ENCODE measurements around the gene POLR2A. TPM values are rescaled to one million over a fixed set of nuclear protein-coding genes. Genes with fewer than 3 reads are reported as not detected.

The POLR2A gene
- total RNA-seq, 2 experiments from 2014 or later = 192 to 214 TPM

DNA sequence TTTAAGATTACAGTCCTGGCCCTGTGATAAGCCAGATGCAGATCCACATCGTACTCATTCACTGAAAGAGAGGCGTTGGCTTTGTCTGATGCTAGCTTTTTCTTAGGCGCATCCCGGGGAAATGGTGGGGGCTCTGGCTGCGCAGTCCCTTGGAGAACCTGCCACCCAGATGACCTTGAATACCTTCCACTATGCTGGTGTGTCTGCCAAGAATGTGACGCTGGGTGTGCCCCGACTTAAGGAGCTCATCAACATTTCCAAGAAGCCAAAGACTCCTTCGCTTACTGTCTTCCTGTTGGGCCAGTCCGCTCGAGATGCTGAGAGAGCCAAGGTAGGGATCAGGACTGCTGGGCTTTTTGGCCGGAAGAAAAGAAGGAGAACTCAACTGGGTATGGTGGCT lies 24.0 kb downstream of the POLR2A start:
- Mint-ChIP-seq H3K4me1 (peaks cover 2% of the 10 kb centered on the region), H3K4me3 (no peak overlapping the region), H3K9me3 (no peaks in the 10 kb centered on the region), H3K27ac (no peak overlapping the region), H3K27me3 (no peaks in the 10 kb centered on the region), H3K36me3 (peaks cover 48% of the 10 kb centered on the region)
- ATAC-seq (ENCODE audit: low read depth) (no peak), DNase-seq (no peak)
- POLR2A ChIA-PET = interaction anchor here (0.6 to 1.3 kb wide), 2 partner anchors 28 to 71 kb away, joined by 4 read pairs; partner anchors contain the start of gene CD68

DNA sequence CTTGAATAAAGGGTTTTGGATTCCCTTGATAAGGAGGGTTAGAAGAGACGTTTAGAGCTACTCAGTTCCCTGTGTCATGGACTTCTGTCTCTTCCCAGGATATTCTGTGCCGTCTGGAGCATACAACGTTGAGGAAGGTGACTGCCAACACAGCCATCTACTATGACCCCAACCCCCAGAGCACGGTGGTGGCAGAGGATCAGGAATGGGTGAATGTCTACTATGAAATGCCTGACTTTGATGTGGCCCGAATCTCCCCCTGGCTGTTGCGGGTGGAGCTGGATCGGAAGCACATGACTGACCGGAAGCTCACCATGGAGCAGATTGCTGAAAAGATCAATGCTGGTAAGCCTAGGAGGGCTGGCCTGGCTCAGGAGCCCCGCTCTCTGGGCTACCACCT lies 24.7 kb downstream of the POLR2A start:
- Mint-ChIP-seq H3K9me3 (no peaks in the 10 kb centered on the region), H3K36me3 (peaks cover 51% of the 10 kb centered on the region), H3K4me3 (no peak overlapping the region), H3K27me3 (no peaks in the 10 kb centered on the region), H3K27ac (no peak overlapping the region), H3K4me1 (peaks cover 6% of the 10 kb centered on the region)
- POLR2A ChIA-PET = interaction anchor here (1.3 kb wide), 1 partner anchor 71 kb away, joined by 4 read pairs; the partner anchor contains the start of gene CD68
- no peak for DNase-seq
- no peak for ATAC-seq (ENCODE audit: low read depth)

GRCh38 chr17:7509937-7510336 lies 25.8 kb downstream of the POLR2A start:
- no peak for DNase-seq

DNA sequence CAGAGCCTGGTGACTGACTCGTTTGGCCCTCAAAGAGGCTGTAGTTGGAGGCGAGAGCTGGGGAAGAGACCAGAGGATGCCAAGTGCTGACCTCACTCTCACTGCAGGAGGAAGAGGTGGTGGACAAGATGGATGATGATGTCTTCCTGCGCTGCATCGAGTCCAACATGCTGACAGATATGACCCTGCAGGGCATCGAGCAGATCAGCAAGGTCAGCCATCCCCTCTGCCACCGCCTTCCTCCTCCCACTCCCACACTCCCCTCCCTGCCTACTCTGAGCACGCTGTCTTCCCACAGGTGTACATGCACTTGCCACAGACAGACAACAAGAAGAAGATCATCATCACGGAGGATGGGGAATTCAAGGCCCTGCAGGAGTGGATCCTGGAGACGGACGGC lies 26.9 kb downstream of the POLR2A start:
- DNase-seq (no peak), ATAC-seq (ENCODE audit: low read depth) (peak; percentile 12)
- H3K4me3 Mint-ChIP-seq = no peak overlapping the region
- POLR2A ChIA-PET = interaction anchor here (1.5 kb wide), 1 partner anchor 51 kb away, joined by 3 read pairs; no protein-coding TSS in a partner anchor
- H3K4me1 Mint-ChIP-seq = peaks cover 8% of the 10 kb centered on the region
- no peak overlapping the region for H3K27ac Mint-ChIP-seq
- peaks cover 44% of the 10 kb centered on the region for H3K36me3 Mint-ChIP-seq
- H3K9me3 Mint-ChIP-seq = no peaks in the 10 kb centered on the region
- no peaks in the 10 kb centered on the region for H3K27me3 Mint-ChIP-seq

More at GRCh38 chr17:7509937-7510336, 25.8 kb downstream of the POLR2A start:
- Mint-ChIP-seq H3K27me3 (no peaks in the 10 kb centered on the region), H3K27ac (no peak overlapping the region), H3K36me3 (peaks cover 47% of the 10 kb centered on the region), H3K4me1 (peaks cover 8% of the 10 kb centered on the region), H3K4me3 (no peak overlapping the region), H3K9me3 (no peaks in the 10 kb centered on the region)
- no peak for ATAC-seq (ENCODE audit: low read depth)
- POLR2A ChIA-PET = no interaction called here

DNA sequence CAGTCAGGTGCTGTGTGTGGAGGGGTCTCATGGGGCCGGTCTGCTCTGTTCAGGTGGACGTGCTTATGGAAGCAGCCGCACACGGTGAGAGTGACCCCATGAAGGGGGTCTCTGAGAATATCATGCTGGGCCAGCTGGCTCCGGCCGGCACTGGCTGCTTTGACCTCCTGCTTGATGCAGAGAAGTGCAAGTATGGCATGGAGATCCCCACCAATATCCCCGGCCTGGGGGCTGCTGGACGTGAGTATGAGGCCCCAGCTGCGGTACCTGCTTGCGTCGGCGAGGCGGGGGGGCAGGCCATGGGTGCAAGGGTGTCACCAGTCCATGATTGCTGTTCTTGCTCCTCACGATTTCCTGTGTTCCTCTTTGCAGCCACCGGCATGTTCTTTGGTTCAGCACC lies 27.9 kb downstream of the POLR2A start:
- no peak for ATAC-seq (ENCODE audit: low read depth)
- POLR2A ChIA-PET = interaction anchor here (0.6 kb wide), 1 partner anchor 40 kb away, joined by 3 read pairs; no protein-coding TSS in a partner anchor
- Mint-ChIP-seq H3K4me1 (peaks cover 8% of the 10 kb centered on the region), H3K9me3 (no peaks in the 10 kb centered on the region), H3K4me3 (no peak overlapping the region), H3K27me3 (no peaks in the 10 kb centered on the region), H3K27ac (no peak overlapping the region), H3K36me3 (peaks cover 39% of the 10 kb centered on the region)
- no peak for DNase-seq

- H3K27me3 Mint-ChIP-seq = no peaks in the 10 kb centered on the region
- POLR2A ChIA-PET = interaction anchor here (1.1 to 6.1 kb wide), 4 partner anchors 22 to 47 kb away, joined by 3 to 63 read pairs (median 10); partner anchors contain the start of genes POLR2A, SENP3 and TNFSF13
- ATAC-seq (ENCODE audit: low read depth) (no peak), DNase-seq (no peak)
- peaks cover 8% of the 10 kb centered on the region for H3K4me1 Mint-ChIP-seq
- H3K4me3 Mint-ChIP-seq = no peak overlapping the region
- H3K36me3 Mint-ChIP-seq = peaks cover 37% of the 10 kb centered on the region
- H3K27ac Mint-ChIP-seq = no peak overlapping the region
- no peaks in the 10 kb centered on the region for H3K9me3 Mint-ChIP-seq
These were observed 28.8 kb downstream of the POLR2A start for GRCh38 chr17:7512824-7513540.

- H3K27me3 Mint-ChIP-seq = no peaks in the 10 kb centered on the region
- no peak overlapping the region for H3K27ac Mint-ChIP-seq
- POLR2A ChIA-PET = interaction anchor here (1.1 to 6.1 kb wide), 4 partner anchors 23 to 46 kb away, joined by 3 to 63 read pairs (median 10); partner anchors contain the start of genes POLR2A, SENP3 and TNFSF13
- H3K4me3 Mint-ChIP-seq = no peak overlapping the region
- ATAC-seq (ENCODE audit: low read depth) = no peak
- no peaks in the 10 kb centered on the region for H3K9me3 Mint-ChIP-seq
- peaks cover 8% of the 10 kb centered on the region for H3K4me1 Mint-ChIP-seq
- no peak for DNase-seq
- peaks cover 33% of the 10 kb centered on the region for H3K36me3 Mint-ChIP-seq
These were observed 29.8 kb downstream of the POLR2A start for GRCh38 chr17:7513850-7514419.

- H3K4me1 Mint-ChIP-seq = peaks cover 8% of the 10 kb centered on the region
- no peaks in the 10 kb centered on the region for H3K9me3 Mint-ChIP-seq
- ATAC-seq (ENCODE audit: low read depth) (no peak), DNase-seq (no peak)
- no peaks in the 10 kb centered on the region for H3K27me3 Mint-ChIP-seq
- H3K36me3 Mint-ChIP-seq = peaks cover 23% of the 10 kb centered on the region
- no peak overlapping the region for H3K4me3 Mint-ChIP-seq
- H3K27ac Mint-ChIP-seq = no peak overlapping the region
- POLR2A ChIA-PET = interaction anchor here (0.6 to 6.1 kb wide), 3 partner anchors 44 to 172 kb away, joined by 3 to 63 read pairs (median 3); partner anchors contain the start of genes SENP3, TNFSF13 and WRAP53
These were observed 31.9 kb downstream of the POLR2A start for GRCh38 chr17:7515911-7516610.

DNA sequence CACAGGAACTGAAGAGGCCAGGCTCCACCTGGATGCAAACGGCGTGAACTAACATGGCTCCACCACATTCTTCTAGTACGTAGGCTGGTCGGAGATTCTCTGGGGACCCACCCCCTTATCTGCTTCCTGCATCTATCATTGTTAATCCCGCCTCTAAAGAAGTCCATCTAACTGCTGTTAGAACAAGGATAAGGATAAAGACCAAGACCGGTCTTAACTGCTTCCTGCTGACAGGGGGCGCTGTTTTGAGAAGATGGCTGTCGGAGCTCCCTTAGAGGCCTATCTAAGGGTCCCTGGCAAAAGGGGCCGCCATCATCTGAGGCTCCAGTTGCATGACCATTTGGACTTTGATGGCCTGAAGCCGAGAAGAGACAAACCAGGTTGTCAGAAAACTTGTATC lies 38.9 kb downstream of the POLR2A start:
- DNase-seq = peak; percentile 42
- ATAC-seq (ENCODE audit: low read depth) = peak; percentile 52
- Mint-ChIP-seq H3K36me3 (peaks cover 3% of the 10 kb centered on the region), H3K4me1 (peaks cover 5% of the 10 kb centered on the region), H3K9me3 (peaks cover 4% of the 10 kb centered on the region), H3K4me3 (no peak overlapping the region), H3K27me3 (no peaks in the 10 kb centered on the region), H3K27ac (peak overlapping the region; percentile 44)
- POLR2A ChIA-PET = interaction anchor here (0.6 to 1.1 kb wide), 3 partner anchors 24 to 38 kb away, joined by 3 to 7 read pairs (median 6); partner anchors contain the start of gene SENP3

DNA sequence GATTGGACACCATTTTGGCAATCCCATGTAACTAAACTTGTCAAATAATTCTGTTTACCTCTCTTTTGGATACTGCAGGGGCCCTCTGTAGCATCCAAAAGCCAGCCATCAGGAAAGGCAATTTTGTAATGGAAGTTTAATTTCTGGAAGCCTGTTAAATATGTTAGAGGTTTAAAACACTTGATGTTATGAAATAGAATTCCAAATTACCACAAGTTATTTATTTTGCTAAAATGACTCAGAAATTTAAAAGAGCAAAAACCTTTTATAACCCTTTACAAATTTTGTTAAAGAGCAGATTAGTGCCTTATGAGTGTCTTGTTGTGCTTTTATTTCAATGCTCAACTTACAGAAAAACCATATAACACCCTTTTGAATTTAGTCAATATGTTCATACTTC lies 44.7 kb downstream of the POLR2A start:
- no peaks in the 10 kb centered on the region for H3K27me3 Mint-ChIP-seq
- ATAC-seq (ENCODE audit: low read depth) = no peak
- no peak for DNase-seq
- peaks cover 15% of the 10 kb centered on the region for H3K9me3 Mint-ChIP-seq
- H3K36me3 Mint-ChIP-seq = peaks cover 7% of the 10 kb centered on the region
- H3K4me3 Mint-ChIP-seq = no peak overlapping the region
- no peak overlapping the region for H3K27ac Mint-ChIP-seq
- H3K4me1 Mint-ChIP-seq = no peaks in the 10 kb centered on the region
- POLR2A ChIA-PET = no interaction called here

DNA sequence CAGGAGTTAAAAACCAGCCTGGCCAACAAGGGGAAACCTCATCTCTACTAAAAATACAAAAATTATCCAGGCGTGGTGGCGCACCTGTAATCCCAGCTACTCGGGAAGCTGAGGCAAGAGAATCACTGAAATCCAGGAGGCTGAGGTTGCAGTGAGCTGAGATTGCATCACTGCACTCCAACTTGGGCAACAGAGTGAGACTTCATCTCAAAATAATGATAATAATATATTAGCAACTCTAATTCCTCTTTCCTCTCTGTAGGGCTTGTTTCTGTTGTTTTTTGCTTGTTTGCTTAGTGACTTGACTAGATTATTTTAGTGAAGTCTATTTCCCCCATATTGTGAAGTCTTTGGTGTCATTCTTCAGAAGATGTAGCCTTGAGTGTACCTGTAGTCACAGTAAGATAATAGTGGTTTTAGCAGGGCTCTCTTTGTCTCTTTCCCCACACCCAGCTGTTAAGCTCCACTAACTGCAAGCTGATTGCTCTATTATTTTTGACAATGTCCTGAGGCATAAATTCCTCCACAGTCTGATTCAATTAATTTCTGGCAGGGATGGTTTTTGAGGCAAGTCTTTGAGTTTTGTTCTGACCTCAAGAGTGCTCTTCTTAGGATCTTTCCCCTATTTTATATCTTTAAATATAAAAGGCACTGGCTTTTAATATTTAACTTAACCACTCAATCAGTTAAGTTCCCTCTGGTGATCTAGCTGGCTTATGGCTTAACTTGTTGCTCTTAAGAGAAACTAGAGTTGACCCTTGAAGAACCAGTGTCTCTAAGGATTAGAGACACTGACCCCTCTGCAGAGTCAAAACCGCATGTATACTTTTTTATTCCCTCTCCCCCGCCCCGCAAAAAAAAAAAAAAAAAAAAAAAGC lies 46.1 kb downstream of the POLR2A start:
- ATAC-seq (ENCODE audit: low read depth) = no peak
- Mint-ChIP-seq H3K36me3 (peaks cover 7% of the 10 kb centered on the region), H3K27me3 (no peaks in the 10 kb centered on the region), H3K4me3 (no peak overlapping the region), H3K27ac (no peak overlapping the region), H3K4me1 (peaks cover 2% of the 10 kb centered on the region), H3K9me3 (peaks cover 14% of the 10 kb centered on the region)
- POLR2A ChIA-PET = no interaction called here
- no peak for DNase-seq

DNA sequence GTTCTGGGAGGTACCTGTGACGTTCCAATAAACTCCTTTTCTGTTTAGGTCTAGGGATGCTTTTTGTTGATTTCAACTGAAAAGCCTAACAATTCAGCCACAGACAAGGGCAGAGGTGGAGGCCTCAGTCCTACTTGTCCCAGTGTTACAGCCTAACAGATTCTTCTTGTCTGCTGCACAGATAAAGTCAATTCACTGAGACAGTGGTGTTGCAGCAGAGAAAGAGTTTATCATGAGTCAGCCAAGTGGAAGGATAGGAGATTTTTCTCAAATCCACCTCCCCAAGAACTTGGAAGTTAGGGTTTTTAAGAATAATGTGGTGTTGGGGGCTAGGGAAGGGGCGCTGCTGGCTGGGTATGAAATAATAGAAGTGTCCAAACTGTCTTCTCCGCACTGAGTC lies 53.9 kb downstream of the POLR2A start:
- no peak for DNase-seq
- peaks cover 2% of the 10 kb centered on the region for H3K27me3 Mint-ChIP-seq
- H3K4me3 Mint-ChIP-seq = no peak overlapping the region
- POLR2A ChIA-PET = interaction anchor here (1.0 kb wide), 1 partner anchor 12 kb away, joined by 3 read pairs; no protein-coding TSS in a partner anchor
- peaks cover 2% of the 10 kb centered on the region for H3K4me1 Mint-ChIP-seq
- peaks cover 6% of the 10 kb centered on the region for H3K9me3 Mint-ChIP-seq
- H3K36me3 Mint-ChIP-seq = peaks cover 5% of the 10 kb centered on the region
- no peak overlapping the region for H3K27ac Mint-ChIP-seq
- no peak for ATAC-seq (ENCODE audit: low read depth)
